Measurements from ENCODE around the gene FDXR.

Gene FDXR

DNA sequence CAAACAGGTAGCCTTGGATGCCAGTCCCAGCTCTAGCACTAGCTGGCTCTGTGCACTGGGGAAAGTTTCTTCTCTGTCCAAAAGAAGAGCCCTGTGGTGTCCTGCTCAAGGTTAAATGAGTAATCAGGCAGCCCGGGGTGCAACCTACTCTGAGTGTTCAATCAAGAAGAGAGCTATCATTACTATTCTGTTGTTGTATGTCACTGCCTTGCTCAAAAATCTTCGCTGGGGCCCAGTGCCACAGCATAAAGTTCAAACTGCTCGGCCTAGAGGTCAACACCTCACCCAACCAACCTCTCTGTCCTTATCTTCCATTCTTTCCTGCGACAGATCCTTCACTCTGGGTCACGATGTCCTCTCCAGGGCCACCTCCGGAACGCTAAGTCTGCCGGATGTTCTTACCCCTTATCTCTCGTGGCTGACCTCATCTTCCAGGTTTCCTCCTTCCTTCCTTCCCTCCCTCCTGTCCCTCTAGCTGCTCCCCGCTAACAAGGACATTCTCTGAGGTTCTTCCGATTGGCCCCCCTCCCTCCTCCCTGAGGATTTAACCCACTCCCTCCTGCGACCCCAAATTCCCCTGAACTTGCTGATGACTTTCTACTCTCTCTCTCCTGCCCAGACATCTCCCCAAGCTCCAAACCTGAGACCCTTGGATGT is 4.4 kb downstream of the FDXR start:
- TF ChIP-seq GATA3 (IDR thresholded peaks at IDR 0.05; ENCODE audit: low read depth, low read length) (no peak), GATA2 (IDR thresholded peaks at IDR 0.05; ENCODE audit: low read depth, low read length) (no peak)

DNA sequence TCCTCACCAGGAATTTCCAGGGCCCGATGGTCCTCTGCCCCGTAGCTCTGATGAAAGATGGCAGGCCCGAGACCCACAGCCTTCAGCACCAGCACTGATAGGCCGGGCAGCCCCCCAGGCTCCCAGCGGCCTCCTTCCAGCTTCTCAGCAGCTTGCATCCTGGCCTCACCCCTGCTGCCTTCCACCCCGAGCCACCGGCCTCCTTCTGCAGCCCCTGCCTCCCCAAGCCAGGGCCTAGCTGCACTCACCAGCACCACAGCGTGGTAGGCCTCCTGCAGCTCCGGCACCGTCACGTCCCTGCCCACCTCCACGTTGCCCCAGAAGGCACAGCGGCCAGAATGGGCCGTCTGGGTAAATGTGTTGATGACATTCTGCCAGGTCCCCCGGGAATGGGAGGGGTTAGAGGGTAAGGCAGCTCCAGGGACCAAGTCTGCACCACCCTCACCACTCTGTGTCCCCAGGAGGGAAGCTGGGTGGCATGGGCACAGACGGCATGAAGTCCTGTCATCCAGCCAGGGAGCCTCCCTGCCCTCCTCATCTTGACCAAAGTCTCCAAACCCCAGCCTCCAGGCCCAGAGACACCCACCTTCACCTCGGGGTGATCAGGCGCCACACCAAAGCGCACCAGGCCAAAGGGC is 6.5 kb downstream of the FDXR start:
- TF ChIP-seq GATA2 (IDR thresholded peaks at IDR 0.05; ENCODE audit: low read depth, low read length), result no peak
- no peak for TF ChIP-seq GATA3 (IDR thresholded peaks at IDR 0.05; ENCODE audit: low read depth, low read length)

DNA sequence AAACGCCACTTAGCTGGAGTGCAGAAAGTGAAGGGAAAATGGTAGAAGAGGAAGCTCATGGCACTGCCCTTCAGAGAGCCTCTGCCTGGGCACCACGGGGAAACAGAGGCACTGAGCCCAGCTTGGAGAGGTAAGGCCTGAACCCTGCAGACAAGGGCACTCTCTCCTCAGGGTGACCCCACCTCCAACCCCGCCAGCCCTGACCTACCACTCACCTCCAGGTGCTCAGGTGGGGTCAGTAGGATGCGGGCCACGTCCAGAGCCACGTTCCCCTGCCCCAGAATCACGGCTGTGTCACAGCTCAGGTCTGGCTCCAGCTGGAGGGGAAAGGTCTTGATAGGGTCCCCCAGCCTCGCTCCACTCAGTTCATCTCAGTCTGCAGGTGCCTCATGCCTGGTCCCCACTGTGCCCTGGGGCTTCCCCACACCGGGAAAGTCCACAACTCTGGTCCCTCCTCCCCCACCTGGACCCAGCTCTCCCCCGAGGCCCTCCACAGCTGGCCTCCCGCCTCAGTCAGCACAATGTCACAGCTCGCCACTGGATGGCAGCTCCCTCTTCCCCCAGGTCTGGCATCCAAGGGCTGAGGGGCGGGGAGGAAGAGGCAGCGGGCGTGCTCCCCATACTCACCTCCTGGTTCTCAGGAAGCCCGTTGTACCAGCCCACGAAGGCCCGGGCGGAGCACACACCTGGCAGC is 7.1 kb downstream of the FDXR start:
- no peak for TF ChIP-seq GATA2 (IDR thresholded peaks at IDR 0.05; ENCODE audit: low read depth, low read length)
- no peak for TF ChIP-seq GATA3 (IDR thresholded peaks at IDR 0.05; ENCODE audit: low read depth, low read length)

DNA sequence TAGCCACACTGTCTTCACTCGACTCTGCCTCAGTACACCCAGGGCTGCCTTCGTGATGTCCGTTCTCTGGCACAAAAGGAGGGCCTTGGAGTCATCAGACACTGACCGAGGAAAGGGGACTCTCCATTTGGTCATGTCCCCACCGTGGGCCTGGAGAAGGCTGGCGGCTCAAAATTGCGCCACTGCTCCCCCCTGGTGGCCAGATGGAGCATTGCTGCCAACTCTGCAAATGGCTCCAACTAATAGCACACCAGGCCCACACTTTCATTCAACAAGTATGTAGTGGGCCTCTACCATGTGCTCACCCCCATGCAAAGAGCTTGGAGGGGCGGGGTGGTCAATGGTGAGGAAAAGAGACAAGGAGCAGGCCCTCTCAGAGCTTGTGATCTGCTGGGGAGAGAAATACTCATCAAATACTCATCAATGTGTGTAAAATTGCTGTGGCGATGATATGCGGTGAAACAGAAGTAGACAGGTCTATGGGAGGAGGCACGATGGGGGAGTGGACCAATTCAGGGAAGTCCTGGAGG is 7.9 kb downstream of the FDXR start:
- TF ChIP-seq GATA3 (IDR thresholded peaks at IDR 0.05; ENCODE audit: low read depth, low read length) (no peak), GATA2 (IDR thresholded peaks at IDR 0.05; ENCODE audit: low read depth, low read length) (no peak)

DNA sequence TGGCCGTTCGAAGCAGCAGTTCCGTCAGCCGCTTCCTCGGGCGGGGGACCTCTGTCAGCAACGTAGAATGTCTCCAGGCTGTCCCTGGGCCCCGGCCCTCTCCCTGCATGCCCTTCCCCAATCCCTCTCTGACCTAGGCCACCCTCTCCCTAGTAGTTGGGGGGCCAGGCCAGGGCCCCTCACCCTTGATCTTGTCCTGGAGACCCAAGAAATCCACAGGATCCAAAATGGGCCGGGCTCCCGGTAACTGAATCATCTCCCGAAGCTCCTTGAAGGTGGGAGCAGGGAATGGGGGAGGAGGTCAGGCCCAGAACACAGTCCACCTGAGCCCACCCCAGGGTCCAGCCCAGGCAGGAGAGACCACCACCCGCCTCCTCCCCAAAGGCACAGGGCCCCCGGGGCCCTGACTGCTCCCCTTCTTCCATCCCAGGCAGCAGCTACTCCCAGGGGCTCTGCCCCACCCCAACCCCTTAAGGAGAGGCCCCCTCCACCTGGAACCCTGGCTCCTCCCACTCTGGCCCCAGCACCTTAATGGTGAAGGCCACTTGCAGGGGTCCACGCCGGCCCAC is 8.4 kb downstream of the FDXR start:
- TF ChIP-seq GATA3 (IDR thresholded peaks at IDR 0.05; ENCODE audit: low read depth, low read length) (no peak), GATA2 (IDR thresholded peaks at IDR 0.05; ENCODE audit: low read depth, low read length) (no peak)

DNA sequence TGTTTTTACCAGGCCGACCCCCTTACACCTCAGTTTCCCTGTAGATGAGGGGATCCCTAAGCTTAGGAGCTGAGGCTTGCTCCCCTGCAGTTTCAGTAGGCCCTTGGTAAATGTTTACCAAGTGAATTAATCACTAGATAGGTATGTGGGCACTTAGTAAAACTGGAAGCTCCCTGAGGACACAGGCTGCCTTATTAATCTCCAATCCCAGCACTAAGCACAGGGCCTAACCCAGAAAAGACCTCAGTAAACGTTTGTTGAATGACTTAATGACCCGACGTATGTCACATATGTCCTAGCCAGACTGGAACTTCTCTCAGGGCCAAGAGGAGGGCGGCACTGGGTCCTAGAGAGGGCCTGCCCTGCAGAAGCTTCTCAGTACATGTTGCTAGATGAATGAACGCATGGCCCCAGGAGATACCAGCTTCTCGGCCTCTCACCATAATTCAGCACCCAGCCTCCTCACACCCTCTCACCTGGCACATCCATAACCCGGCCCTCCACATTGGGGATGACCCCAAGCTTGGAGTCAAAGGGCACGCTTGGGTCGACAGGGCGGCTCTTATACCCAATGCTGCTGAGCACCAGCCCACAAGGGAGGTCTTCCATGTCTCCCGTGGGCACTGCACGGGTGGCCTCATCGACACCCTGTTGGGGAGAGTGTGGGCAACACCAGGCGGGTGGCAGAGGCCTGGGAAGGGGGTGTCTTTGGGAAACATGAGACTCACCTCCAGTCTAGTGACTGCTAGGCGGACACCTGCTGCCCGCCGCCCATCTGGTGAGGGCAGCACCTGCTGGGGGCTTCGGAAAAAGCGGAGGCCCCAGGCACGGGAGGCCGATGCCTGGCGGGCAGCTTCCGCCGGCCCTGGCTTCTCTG is 9.1 kb downstream of the FDXR start:
- no peak for TF ChIP-seq GATA3 (IDR thresholded peaks at IDR 0.05; ENCODE audit: low read depth, low read length)
- TF ChIP-seq GATA2 (IDR thresholded peaks at IDR 0.05; ENCODE audit: low read depth, low read length), result no peak

DNA sequence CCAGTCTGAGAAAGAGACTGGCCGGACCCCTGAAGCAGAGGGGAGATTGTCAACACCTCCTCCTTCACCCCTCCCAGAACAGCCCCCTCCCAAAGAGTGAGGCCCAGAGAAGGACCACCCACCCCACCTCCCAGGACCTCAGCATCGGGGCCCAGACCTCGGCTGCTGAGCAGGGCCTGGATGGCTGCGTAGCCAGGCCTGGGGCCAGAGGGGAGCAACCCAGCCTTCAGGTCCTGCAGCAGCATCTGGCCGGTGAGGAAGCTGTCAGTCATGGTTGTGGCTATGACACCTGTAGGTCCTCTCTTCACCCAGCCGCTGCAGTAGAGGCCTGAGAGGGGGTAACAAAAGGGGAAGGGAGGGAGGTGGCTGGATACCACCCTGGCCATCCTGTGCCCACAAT is 9.9 kb downstream of the FDXR start:
- TF ChIP-seq GATA2 (IDR thresholded peaks at IDR 0.05; ENCODE audit: low read depth, low read length) (no peak), GATA3 (IDR thresholded peaks at IDR 0.05; ENCODE audit: low read depth, low read length) (no peak)

DNA sequence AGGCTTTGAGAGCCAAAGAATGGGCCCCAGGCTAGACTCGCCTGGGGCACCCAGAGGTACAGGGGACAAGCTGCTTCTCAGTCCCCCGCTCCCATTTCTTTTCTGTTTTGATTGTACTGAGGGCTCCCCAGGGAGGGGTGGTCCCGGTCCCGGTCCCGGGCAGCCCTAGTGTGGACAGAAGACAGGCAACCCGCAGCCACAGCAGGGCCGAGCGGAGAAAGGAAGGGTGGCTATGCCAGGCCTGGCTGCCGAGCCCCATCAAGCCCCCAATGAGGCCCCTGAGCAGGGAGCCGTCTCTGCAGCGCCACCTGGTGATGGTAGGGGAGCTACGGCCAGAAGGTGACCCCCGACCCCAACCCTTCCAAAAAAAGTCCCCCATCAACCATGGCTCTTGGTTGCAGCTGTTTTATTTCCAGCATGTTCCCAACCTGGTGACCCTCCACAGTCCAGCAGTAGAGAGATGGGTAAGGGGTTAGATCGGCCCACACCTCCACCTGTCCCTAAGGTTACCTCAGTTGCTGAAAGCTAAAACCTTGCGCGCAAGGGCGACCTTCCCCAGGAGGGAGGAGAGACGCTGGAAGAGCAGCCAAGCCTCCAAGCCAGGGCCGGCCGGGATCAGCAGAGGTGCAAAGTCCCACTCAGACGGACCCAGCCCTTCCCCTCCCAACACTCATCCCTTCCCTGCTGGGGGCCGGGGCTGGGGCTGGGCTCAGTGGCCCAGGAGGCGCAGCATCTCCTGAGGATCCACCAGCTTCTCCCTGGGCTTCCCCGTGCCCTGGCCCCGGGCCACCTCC is 10.5 kb downstream of the FDXR start:
- TF ChIP-seq GATA2 (IDR thresholded peaks at IDR 0.05; ENCODE audit: low read depth, low read length) (no peak), GATA3 (IDR thresholded peaks at IDR 0.05; ENCODE audit: low read depth, low read length) (no peak)

DNA sequence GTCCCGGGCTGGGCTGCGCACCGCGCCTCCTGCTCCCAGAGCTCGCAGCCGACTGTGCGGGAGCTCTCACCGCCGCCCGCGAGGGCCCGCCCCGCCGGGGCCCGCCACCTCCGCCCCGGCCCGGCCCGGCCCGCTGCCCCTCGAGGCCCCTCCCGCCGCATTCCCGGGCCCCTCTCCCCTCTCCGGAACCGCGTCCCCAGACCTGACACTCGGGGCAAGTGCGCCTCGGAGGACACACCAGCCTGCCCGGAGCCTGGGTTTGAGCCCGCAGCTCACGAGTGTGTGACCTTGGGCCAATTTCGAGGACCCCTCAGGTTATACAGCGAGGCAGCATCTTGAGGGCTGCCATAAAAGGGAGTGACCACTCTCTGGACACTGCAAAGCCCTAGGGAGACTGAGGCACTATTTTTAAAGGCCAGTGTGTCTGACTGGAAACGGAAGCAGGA is 11.1 kb downstream of the FDXR start:
- no peak for TF ChIP-seq GATA2 (IDR thresholded peaks at IDR 0.05; ENCODE audit: low read depth, low read length)

DNA sequence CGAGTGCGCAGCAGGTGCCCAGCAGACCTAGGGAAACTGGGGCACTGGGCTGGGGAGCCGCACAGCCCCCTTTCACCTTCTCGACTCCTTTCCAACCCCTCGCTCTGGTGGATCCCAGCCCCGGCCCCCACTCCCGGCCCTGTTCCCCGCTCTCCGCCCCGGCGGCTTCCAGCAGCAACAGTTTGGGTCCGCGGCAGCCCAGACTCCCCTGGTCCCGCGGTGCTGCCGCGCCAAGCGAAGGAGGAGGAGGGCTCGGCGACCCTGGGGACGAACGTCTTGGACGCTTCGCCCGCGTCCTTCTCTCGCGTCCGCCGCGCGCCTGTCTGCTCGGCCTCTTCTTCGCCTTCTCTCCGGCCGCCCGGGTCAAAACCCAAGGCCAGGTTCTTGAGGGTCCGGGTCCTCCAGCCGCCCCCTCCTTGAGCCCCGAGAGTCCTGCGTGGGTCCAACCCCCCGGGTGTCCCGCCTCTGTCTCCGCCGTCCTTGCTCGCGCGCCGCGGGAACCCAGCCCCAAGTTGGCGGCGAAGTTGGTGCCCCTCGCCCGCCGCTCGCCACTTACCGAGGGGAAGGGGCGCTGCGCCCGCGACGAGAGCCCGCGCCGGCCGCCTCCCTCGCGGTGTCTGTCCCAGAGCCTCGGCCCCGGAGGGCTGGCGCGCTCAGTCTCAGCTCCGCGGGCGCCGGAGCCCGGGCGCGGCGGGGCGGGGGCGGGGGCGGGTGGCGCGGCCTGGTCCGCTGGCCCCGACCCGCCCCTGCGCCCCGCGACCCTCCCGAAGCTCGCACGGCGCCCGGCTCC is 11.7 kb downstream of the FDXR start:
- TF ChIP-seq GATA3 (IDR thresholded peaks at IDR 0.05; ENCODE audit: low read depth, low read length), result no peak
- no peak for TF ChIP-seq GATA2 (IDR thresholded peaks at IDR 0.05; ENCODE audit: low read depth, low read length)

DNA sequence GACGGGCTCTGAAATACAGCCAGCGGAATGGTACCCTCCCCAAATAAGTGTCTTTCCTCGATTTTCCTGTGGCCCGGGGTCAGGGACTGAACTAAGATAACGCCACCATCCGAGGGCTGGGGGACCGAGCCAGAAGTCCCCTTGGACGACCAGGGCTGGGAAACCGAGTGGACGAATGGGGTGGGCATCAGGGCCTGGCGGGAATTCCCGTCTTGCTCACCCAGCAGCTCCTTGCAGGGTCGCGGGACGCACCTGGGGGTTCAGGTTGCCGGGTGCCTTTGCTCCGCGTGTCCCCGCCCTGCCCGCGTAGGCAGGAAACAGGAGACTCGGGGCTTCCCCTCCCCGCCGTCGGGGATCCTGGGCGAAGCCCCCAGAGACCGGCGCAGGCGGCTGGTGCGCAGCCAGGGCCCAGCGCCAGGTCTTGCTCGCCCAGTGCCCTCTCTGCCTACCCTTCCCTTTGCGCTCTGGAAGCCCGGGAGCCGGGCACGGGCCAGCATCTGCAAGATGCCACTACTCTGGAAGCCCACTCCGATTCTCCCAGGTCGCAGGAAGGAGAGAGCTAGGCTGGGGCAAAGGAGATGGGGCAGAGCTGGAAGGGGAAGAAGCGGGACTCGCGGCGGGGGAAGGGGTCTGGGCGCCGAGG is 12.4 kb downstream of the FDXR start:
- TF ChIP-seq GATA3 (IDR thresholded peaks at IDR 0.05; ENCODE audit: low read depth, low read length) (no peak), GATA2 (IDR thresholded peaks at IDR 0.05; ENCODE audit: low read depth, low read length) (no peak)

Measured in SH-SY5Y (cell line).